Chondrocyte (in vitro differentiated cells): ENCODE data around the gene ARHGAP11A. TPM values are rescaled to one million over a fixed set of nuclear protein-coding genes. Genes with fewer than 3 reads are reported as not detected.

Experiments used
- DNase-seq: peaks from one replicate; pipeline ENCODE4 v3.0.0; 2021; ENCODE audit warnings: mixed read lengths, low spot score
- H3K27ac Mint-ChIP-seq: one replicate; pipeline ENCODE4 v1.8.0; 2021; ENCODE audit warnings: mild to moderate bottlenecking, moderate library complexity, mixed read lengths; ENCODE audit not compliant: unreplicated experiment
- H3K27me3 Mint-ChIP-seq: 2 replicates; pipeline ENCODE4 v1.8.0; 2021; ENCODE audit warnings: low read depth, mixed read lengths
- H3K36me3 Mint-ChIP-seq: 2 replicates; pipeline ENCODE4 v1.8.0; 2021; ENCODE audit warnings: low read depth, mixed read lengths
- H3K4me1 Mint-ChIP-seq: 2 replicates; pipeline ENCODE4 v1.8.0; 2021; ENCODE audit warnings: low read depth, mild to moderate bottlenecking, mixed read lengths
- H3K4me3 Mint-ChIP-seq: one replicate; pipeline ENCODE4 v1.8.0; 2021; ENCODE audit warnings: mild to moderate bottlenecking, moderate library complexity, mixed read lengths; ENCODE audit not compliant: unreplicated experiment
- H3K9me3 Mint-ChIP-seq: 2 replicates; pipeline ENCODE4 v1.8.0; 2021; ENCODE audit warnings: low read depth, mixed read lengths
- total RNA-seq: library from RNA; stranded (reverse); gene quantifications from 3 replicates; pipeline ENCODE4 v1.2.1, GENCODE V29; 2021
- TF ChIP-seq, protein P1 (sequence below): fragments of 200-600 bp; sonication (generic); IDR thresholded peaks from 2 replicates; pipeline ENCODE4 v1.5.0; 2021; ENCODE audit warnings: antibody characterized with exemption, mild to moderate bottlenecking, moderate library complexity

The ARHGAP11A gene
- total RNA-seq, 1 donor from 2014 or later, result 14.5 TPM

DNA sequence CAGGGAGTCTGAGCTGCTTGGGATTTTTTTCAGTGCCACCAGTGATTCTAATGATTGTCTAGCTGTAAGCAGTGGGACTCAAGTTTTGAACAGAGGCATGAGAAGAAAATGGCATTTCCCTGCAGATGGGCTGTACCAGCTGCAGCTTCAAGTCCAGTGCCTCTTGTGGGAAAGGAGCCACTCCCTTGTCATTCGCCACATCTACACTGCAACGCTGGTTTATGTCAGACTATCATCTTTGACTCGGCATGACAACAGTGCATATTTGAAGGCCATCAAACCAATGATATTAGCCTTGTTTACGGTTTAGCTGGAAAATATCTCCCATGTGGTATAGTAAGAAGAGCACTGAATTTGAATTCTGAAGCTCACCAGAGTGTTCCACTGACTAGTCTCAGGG is 48.4 kb downstream of the ARHGAP11A start:
- no peak overlapping the region for H3K4me3 Mint-ChIP-seq
- peaks cover 24% of the 10 kb centered on the region for H3K4me1 Mint-ChIP-seq
- H3K27me3 Mint-ChIP-seq, result no peaks in the 10 kb centered on the region
- no peak for DNase-seq
- TF ChIP-seq, protein P1, sequence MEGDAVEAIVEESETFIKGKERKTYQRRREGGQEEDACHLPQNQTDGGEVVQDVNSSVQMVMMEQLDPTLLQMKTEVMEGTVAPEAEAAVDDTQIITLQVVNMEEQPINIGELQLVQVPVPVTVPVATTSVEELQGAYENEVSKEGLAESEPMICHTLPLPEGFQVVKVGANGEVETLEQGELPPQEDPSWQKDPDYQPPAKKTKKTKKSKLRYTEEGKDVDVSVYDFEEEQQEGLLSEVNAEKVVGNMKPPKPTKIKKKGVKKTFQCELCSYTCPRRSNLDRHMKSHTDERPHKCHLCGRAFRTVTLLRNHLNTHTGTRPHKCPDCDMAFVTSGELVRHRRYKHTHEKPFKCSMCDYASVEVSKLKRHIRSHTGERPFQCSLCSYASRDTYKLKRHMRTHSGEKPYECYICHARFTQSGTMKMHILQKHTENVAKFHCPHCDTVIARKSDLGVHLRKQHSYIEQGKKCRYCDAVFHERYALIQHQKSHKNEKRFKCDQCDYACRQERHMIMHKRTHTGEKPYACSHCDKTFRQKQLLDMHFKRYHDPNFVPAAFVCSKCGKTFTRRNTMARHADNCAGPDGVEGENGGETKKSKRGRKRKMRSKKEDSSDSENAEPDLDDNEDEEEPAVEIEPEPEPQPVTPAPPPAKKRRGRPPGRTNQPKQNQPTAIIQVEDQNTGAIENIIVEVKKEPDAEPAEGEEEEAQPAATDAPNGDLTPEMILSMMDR, result no peak
- H3K36me3 Mint-ChIP-seq, result no peaks in the 10 kb centered on the region
- H3K9me3 Mint-ChIP-seq, result no peaks in the 10 kb centered on the region
- no peak overlapping the region for H3K27ac Mint-ChIP-seq

DNA sequence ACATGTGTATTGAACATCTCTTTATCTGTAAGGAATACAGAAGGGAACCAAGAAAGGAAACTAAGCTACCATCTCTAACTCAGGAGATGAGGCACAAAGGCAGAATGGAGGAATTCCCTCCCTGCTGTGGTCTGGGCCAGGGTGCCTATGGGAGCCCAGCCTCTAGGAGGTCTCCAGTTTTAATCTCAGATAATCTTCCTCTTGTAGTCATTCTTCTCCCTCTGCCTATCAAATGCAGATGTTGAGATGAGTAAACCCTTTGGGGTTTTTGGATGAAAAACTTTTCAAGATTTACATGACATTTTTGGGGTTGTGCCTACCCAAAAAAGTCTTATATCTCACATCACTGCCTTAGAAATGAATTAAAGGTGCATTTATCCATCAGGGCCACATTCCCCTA is 49.5 kb downstream of the ARHGAP11A start:
- H3K4me3 Mint-ChIP-seq, result no peak overlapping the region
- no peaks in the 10 kb centered on the region for H3K36me3 Mint-ChIP-seq
- no peak for DNase-seq
- no peaks in the 10 kb centered on the region for H3K9me3 Mint-ChIP-seq
- H3K27me3 Mint-ChIP-seq, result no peaks in the 10 kb centered on the region
- no peak overlapping the region for H3K27ac Mint-ChIP-seq
- H3K4me1 Mint-ChIP-seq, result peaks cover 23% of the 10 kb centered on the region
- TF ChIP-seq, protein P1, result no peak

DNA sequence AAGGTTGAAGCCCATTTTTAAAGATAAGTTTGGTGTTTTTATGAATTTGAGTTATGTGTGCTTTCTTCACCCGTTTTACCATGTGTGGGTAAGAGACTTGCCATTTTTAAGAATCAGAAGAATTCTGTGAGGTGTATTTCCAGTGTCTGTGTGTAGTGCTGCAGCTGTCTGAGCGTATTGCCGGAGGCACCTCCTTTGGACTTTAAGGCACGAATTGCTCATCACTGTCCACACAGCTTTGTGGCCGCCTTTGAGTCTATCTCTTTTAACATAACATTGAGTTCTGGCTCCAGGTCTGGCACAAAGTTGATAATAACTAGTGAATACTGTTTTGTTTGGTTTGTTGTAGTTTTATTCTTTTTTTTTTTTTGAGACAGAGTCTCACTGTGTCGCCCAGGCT is 52.0 kb downstream of the ARHGAP11A start:
- Mint-ChIP-seq H3K27ac (no peak overlapping the region), H3K36me3 (no peaks in the 10 kb centered on the region), H3K4me1 (peaks cover 29% of the 10 kb centered on the region), H3K4me3 (no peak overlapping the region), H3K9me3 (no peaks in the 10 kb centered on the region), H3K27me3 (no peaks in the 10 kb centered on the region)
- no peak for DNase-seq
- TF ChIP-seq, protein P1, result no peak

DNA sequence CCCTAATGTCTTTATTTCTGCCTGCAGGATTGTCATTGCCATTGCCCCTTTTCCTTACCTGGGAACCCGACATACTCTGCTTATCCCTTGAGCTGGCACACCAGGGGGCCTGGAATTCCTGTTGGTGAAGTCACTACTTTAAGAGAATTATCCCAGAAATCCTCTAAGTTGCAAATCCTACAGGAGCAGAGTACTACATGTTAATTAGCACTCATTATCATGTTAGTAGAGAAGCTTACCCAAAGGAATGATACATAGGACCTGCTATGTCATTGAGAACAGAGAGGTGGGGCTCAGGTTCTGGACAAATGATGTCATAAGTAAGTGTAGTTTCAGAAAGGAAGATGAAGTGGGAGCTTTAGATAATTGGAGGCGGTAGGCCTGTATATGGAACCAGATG is 53.6 kb downstream of the ARHGAP11A start:
- TF ChIP-seq, protein P1, result no peak
- Mint-ChIP-seq H3K27ac (no peak overlapping the region), H3K27me3 (no peaks in the 10 kb centered on the region), H3K4me3 (no peak overlapping the region), H3K9me3 (no peaks in the 10 kb centered on the region), H3K36me3 (no peaks in the 10 kb centered on the region), H3K4me1 (peaks cover 24% of the 10 kb centered on the region)
- DNase-seq, result no peak

DNA sequence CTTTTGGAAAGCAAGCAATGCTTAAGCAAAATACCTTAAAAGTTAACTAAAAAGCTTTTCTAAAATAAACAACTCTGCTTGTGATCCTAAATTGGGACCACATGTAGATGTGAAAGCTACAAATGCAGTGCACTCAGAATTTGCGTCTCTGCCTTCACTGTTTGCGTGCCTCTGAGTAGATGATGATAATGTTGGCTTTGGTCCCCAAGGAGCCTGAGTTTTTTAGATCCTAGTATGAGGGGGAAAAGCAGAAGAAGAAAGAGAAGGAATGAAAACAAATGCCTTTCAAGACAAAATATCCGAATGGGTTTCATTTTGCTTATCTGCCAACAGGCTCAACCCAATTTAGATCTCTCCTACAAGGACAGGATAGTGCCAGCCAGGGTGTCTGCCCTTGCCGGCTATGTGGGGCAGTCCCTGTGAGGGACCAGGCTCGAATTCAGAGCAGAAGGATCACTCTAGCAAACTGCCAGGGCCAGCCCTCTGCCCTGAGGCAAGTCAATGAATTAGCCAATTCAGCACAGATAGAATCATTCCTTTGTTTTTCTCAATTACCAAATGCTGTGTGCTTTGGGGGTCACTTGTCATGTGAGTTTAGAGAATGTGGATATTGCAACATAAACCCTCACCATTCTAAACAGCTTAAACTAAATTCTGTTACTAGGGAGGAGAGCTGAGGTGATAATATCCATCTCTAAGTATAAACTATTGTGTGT is 54.8 kb downstream of the ARHGAP11A start:
- DNase-seq, result no peak
- Mint-ChIP-seq H3K27me3 (no peaks in the 10 kb centered on the region), H3K27ac (peak overlapping the region; percentile 49), H3K36me3 (no peaks in the 10 kb centered on the region), H3K4me1 (peaks cover 24% of the 10 kb centered on the region), H3K4me3 (peak overlapping the region; percentile 10), H3K9me3 (no peaks in the 10 kb centered on the region)
- TF ChIP-seq, protein P1, result no peak
